Measurements from ENCODE around the gene ABCB10.
"Not testable (repeated sequence)": the region's sequence is repeated elsewhere in the genome, so short reads cannot be mapped to it uniquely, and the experiment has no call there.

Gene ABCB10

GRCh38 chr1:229539863-229540506 is 18.5 kb downstream of the ABCB10 start:
- DNase-seq (ENCODE audit: low read depth in 2 of 2, low spot score in 1 of 2) = no peak

DNA sequence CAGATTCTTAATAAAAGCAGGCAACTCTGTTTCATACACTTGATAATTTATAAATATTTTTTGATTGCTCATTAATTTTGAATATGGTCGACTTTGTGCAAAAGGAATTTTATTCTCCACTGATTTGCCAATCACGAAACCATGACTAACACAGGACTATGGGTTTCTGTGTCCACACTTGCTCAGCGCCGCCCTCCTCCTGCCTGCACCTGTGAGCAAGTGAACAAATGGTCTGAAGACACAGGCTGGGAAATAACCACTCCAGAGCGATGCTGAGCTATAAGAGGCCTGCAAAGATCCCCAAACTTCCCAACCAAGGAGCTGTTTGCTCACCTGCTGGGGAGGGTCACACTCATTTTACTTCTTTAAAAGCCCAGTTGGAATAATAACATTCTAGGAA is 19.6 kb downstream of the ABCB10 start:
- DNase-seq (ENCODE audit: low read depth in 2 of 2, low spot score in 1 of 2) = no peak

DNA sequence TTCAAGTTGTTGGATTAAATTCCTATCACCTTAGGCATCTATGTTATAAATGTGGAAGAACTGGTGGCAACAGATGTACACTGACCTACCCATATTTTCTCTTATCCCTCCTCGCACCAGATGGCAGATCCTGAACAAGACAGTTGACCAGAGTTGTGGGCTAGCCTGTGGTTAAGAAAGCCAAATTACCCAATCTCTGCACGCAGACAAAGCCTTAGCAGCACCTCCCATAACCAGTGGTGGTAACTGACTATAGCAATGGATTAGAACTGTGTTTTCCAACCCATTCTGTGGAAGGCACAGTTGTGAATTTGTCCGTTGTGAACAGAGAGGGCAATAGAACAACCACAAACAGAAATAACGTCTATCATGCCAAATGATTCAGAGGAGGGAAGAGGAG is 20.6 kb downstream of the ABCB10 start:
- DNase-seq (ENCODE audit: low read depth in 2 of 2, low spot score in 1 of 2) = no peak

DNA sequence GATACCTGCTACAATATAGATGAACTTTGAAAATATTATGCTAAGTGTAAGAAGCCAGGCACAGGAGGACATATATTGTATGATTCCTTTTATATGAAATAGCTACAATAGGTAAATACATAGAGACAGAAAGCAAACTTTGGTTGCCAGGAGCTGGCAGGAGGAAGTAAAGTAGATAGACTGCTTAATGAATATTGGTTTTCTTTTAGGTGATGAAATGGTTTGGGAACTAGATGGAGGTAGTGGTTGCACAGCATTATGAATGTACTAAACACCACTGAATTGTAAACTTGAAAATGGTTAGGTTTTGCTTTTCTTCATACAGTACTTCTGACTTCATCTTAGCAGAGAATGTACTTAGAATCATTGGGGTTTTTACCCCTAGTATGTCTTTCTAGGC is 21.5 kb downstream of the ABCB10 start:
- DNase-seq (ENCODE audit: low read depth in 2 of 2, low spot score in 1 of 2) = no peak

DNA sequence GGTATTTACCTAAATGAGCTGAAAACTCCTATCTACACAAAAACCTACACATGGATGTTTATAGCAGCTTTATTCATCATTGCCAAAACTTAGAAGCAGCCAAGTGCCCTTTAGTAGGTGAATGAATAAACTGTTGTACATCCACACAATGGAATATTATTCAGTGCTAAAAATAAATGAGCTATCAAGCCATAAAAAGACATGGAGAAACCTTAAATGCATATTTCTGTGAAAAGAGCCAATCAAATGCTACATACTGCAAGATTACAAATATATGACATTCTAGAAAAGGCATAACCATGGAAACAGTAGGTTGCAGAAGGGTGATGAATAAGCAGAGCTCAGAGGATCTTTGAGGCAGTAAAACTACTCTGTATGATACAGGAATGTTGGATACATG is 23.3 kb downstream of the ABCB10 start:
- no peak for DNase-seq (ENCODE audit: low read depth in 2 of 2, low spot score in 1 of 2)

DNA sequence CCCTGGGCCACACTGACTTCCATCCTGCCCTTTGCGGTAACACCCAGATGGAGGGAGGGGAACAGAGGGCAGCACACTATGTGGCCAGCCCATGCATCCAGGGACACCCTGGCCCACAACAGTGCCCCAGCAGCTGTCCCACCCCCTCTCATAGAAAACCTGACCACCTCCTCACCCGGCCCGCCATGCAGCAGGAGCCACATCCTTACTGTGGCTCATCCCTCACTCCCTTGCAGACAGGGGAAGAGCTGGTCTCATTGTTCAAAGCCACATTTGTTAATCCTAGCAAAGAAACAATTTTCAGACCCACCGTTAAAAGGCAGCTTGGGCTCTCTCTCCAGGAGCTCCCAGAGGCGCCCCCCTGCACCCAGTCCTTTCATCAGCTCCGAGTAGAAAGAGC is 27.2 kb downstream of the ABCB10 start:
- DNase-seq (ENCODE audit: low read depth in 2 of 2, low spot score in 1 of 2) = no peak

GRCh38 chr1:229529639-229530038 is 28.9 kb downstream of the ABCB10 start:
- no peak for DNase-seq (ENCODE audit: low read depth in 2 of 2, low spot score in 1 of 2)

DNA sequence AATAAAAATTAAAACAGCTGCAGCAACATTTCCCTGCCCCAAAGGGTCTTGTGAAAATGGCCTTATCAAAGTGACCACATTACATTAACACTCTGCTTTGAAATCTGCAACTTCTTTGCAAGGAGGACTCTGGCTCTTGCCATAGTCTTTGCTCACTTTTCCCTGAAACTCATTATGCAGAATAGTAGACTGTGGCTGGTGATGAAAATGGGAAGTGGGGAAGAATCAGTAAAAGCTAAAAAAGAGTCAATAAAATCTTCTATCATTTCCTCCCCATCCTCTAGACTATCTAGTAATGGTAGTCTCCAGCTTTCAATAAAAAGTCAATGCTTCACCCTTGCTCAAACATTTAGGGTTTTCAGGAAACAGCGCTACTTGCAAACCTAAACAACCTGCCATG is 31.8 kb downstream of the ABCB10 start:
- no peak for DNase-seq (ENCODE audit: low read depth in 2 of 2, low spot score in 1 of 2)

DNA sequence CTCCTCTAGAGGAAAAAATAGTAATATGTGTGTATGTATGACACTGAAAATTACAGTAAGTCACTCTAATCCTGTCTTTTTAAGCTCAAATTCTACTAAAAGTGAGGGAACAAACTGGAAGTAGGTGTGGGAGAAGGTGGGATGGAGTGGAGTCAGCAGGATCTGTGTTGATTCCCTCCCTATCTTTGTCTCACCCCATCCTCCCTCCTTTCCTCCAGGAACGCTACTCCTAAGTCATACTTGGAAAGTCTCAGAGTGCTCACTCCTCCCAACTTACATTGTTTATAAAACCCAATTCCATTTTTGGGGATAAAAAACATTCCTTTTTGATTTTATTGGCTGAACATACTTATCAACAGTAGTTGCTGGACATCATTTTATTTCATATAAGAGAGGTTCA is 35.5 kb downstream of the ABCB10 start:
- DNase-seq (ENCODE audit: low read depth in 2 of 2, low spot score in 1 of 2) = no peak

DNA sequence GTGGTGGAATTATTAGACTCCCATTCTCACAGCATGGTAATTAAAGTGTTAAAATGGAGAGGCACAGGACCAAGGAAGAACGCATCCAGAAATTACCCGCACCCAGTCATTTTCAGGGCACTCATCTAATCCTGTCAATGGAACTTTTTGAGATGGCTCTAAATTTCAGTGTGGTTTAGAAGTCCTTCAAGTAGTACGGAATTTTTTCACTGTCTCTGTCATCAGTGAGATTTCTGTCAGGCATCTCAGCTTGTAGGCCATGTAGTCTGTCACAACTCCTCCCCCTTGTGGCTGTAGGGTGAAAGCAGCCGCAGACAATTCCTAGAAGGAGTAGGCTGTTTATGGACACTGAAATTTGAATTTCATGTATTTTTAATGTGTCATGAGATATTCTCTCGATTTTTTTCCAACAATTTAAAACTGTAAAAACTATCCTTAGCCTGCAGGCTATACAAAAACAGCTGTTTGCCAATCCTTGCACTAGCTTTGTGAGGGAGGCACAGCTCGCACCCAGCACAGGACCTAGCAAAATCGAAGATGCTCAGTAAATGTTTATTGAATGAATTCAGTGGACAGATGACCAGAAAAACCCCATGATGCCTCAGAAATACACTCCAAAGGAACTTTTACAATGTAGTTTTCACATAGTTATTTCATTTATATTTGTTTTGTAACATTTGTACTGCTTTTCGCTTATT is 43.8 kb downstream of the ABCB10 start:
- DNase-seq (ENCODE audit: low read depth in 2 of 2, low spot score in 1 of 2) = peak; percentile 8 to 30

- not testable (repeated sequence) for DNase-seq (ENCODE audit: low read depth in 2 of 2, low spot score in 1 of 2)
Measured at GRCh38 chr1:229511625-229512024, 46.9 kb downstream of the ABCB10 start.

- DNase-seq (ENCODE audit: low read depth in 2 of 2, low spot score in 1 of 2) = not testable (repeated sequence)
Measured at GRCh38 chr1:229511201-229511600, 47.3 kb downstream of the ABCB10 start.

- DNase-seq (ENCODE audit: low read depth in 2 of 2, low spot score in 1 of 2) = no peak
Measured at GRCh38 chr1:229509576-229509975, 48.9 kb downstream of the ABCB10 start.

DNA sequence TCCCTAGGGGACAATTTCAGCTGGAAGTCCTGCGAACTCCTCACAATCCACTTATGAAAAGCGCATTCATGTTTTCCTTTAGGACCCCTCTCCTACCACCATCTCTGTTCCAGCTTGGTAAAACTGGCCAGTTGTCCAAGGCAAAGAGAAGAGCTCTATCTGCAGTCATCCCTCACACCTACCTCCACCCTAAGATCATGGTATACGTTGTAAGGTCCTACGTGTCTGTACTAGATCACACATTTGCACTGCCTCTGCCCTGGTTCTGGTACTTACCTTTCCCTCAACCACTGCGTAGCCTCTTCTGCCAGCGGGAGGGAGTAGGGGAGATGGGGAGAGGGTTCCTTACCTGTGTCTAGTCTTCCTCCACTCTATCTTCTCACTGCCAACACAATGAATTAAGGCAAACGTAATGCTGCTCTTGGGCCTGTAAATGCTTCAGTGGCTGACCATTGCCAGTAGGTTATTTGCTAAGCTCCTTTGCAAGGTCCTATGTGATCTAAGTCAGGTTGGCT is 49.6 kb downstream of the ABCB10 start:
- DNase-seq (ENCODE audit: low read depth in 2 of 2, low spot score in 1 of 2) = no peak

DNA sequence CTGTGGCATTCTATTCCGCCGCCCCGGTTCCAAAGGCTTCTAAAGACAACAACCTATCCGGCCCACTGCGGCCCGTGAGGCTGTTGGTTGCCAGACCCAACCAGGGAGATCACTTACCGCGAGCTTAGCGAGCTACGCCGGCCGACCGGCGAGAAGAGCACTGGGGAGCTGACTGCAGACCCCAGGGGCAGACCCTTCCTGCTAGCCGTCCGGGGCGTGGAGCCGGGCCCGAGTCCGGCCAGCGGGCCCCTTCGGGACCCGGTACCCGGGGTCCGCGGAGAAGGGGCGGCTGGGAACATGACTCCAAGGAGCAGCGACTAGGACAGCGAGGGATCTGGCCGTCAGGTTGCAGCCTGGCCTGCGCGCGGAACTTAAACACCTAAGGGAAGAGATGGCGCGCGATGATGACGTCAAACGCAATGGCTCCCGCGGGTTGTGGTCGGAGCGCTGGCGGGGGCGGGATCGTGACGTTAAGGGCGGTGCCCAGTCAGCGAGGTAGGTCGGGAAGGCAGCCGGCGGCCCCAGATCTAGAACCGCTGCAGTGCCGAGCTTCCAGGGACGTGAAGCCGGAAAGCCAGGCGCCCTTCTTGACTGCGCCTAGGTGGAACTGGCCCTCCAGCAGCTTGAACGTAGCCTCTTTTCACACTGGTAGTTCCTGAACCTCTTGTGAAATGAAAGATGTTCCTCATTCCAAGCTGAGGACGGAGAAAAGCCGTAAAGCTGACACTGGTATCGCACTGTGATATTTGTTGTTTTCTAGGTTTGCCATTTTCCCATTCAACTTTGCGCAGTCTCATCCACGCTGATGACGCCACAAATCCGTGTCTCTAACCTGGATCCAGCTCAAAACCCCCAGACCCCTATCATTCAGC is 50.3 kb downstream of the ABCB10 start, which contains the start of gene NUP133:
Gene NUP133 (minus strand): TSS at position 391 of the 872 bp plus-strand sequence. CDS start 92 bp downstream, at position 299.
- peak; percentile 97 to 100 for DNase-seq (ENCODE audit: low read depth in 2 of 2, low spot score in 1 of 2)

DNA sequence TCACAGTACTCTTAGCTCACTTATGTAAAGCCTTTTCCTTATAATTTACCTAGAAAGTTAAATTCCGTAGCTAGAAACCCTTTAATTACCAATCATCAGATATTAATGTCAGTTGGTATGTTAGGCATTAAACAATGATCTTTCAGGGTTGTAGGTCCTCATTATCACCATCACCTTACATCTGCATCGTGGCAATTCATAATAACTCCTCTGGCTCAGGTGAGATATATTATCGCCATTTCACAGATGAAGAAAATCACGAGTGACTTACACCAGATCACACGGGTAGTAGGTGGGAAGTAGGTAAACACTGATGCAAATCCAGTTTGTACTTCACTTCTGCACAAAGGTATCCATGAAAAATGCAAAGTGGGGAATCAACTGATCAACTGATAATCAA is 51.0 kb downstream of the ABCB10 start:
- no peak for DNase-seq (ENCODE audit: low read depth in 2 of 2, low spot score in 1 of 2)

DNA sequence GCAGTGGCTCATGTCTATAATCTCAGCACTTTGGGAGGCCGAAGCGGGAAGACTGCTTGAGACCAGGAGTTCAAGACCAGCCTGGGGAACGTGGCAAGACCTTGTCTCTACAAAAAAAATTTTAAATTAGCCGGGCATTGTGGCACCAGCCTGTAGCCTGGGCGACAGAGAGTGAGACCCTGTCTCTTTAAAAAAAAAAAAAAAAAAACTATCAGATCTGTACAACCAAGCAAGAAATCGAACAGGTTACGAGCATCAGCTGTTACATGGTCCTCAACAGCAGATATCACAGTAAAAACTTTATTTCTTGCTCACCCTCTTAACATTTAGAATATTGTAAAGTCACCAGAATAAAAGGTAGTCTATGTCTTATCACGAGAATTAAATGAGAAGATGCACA is 51.9 kb downstream of the ABCB10 start:
- DNase-seq (ENCODE audit: low read depth in 2 of 2, low spot score in 1 of 2) = no peak

GRCh38 chr1:229495782-229496181 is 62.7 kb downstream of the ABCB10 start:
- DNase-seq (ENCODE audit: low read depth in 2 of 2, low spot score in 1 of 2) = no peak

- no peak for DNase-seq (ENCODE audit: low read depth in 2 of 2, low spot score in 1 of 2)
Measured at GRCh38 chr1:229487181-229487580, 71.3 kb downstream of the ABCB10 start.

- DNase-seq (ENCODE audit: low read depth in 2 of 2, low spot score in 1 of 2) = no peak
Measured at GRCh38 chr1:229485318-229485717, 73.2 kb downstream of the ABCB10 start.

DNA sequence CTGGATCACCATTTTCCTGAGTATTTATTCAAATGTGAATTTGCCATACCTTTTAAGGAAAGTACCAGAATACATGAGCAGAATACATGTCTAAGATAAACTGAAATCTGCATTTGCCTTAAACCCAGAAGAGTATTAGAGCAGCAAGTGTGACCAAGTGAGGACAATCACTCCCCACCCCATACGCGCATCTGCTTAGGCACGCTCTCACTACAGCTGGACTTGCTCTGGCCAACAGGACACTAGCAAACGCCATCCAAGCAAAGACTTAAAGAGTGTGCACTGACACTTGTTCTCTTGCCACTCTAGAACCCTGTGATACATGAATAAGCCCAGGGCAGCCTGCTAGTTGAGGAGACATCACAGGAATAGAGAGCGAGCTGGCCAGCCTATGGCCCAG is 76.0 kb downstream of the ABCB10 start:
- no peak for DNase-seq (ENCODE audit: low read depth in 2 of 2, low spot score in 1 of 2)

GRCh38 chr1:229480495-229480894 is 78.0 kb downstream of the ABCB10 start:
- DNase-seq (ENCODE audit: low read depth in 2 of 2, low spot score in 1 of 2) = no peak

Measured in stimulated activated CD8-positive, alpha-beta memory T cell treated with anti-CD3 and anti-CD28 coated beads, Interleukin-4, amount 100 ng/mL, for 1 hour (primary cell).